IMR-90 (cell line): ENCODE results near the gene CLEC4M. TPM values are rescaled to one million over a fixed set of nuclear protein-coding genes. Genes with fewer than 3 reads are reported as not detected.

Source experiments
- ATAC-seq: fragments of 200-7000 bp; cut with Tn5 transposase; 2 replicates; pipeline ENCODE4 v1.9.1; 2020; ENCODE audit warnings: low read depth, mild to moderate bottlenecking, moderate library complexity
- BruUV-seq: library from RNA; stranded (reverse); fragments of 400-500 nt; replicated peaks from 2 replicates; lab custom pipeline; 2021; lab: Mats Ljungman, UMichigan
- CTCF ChIA-PET: fragments of 300-600 bp; formaldehyde crosslinking; extraction: SDS; loops from one replicate; lab custom pipeline; 2021; ENCODE audit warnings: antibody characterized with exemption; lab: Yijun Ruan, JAX
- POLR2A ChIA-PET: fragments of 300-600 bp; sonication (Branson Sonifier 250); formaldehyde crosslinking; loops from one replicate; lab custom pipeline; 2022; ENCODE audit warnings: antibody characterized with exemption; ENCODE audit not compliant: unreplicated experiment; lab: Charles Lee
- DNase-seq: peaks from one replicate; pipeline ENCODE4 v3.0.0; 2013
- H2AFZ ChIP-seq: replicated peaks from 2 replicates; pipeline ENCODE3; 2013; ENCODE audit warnings: low read length, mild to moderate bottlenecking; ENCODE audit not compliant: poor library complexity
- H2AK5ac ChIP-seq: 2 replicates; pipeline ENCODE4 v1.6.1; 2013; ENCODE audit warnings: low read depth, low read length, inconsistent platforms
- H2AK9ac ChIP-seq: replicated peaks from 2 replicates; pipeline ENCODE3; 2013; ENCODE audit warnings: mild to moderate bottlenecking, low read depth, low read length, moderate library complexity; ENCODE audit not compliant: poor library complexity
- H2BK120ac ChIP-seq: 2 replicates; pipeline ENCODE4 v1.6.1; 2013; ENCODE audit warnings: low read depth, low read length, inconsistent platforms
- H2BK15ac ChIP-seq: 3 replicates; pipeline ENCODE4 v1.6.1; 2013; ENCODE audit warnings: low read depth, low read length, inconsistent platforms
- H2BK20ac ChIP-seq: 2 replicates; pipeline ENCODE4 v1.6.1; 2013; ENCODE audit warnings: low read depth, mild to moderate bottlenecking, inconsistent platforms, low read length, moderate library complexity
- H2BK5ac ChIP-seq: 2 replicates; pipeline ENCODE4 v1.6.1; 2013; ENCODE audit warnings: mild to moderate bottlenecking, low read depth, low read length, inconsistent platforms; ENCODE audit not compliant: poor library complexity, severe bottlenecking
- H3K14ac ChIP-seq: replicated peaks from 2 replicates; pipeline ENCODE4 v1.6.1; 2013; ENCODE audit warnings: low read depth, low read length, inconsistent platforms
- H3K18ac ChIP-seq: 2 replicates; pipeline ENCODE4 v1.6.1; 2013; ENCODE audit warnings: low read depth, low read length, control low read depth
- H3K23ac ChIP-seq: 2 replicates; pipeline ENCODE4 v1.6.1; 2013; ENCODE audit warnings: low read depth, low read length, inconsistent platforms
- H3K27ac ChIP-seq: 2 replicates; pipeline ENCODE4 v1.5.1; 2013; ENCODE audit warnings: mild to moderate bottlenecking, control low read depth, low read length; ENCODE audit not compliant: insufficient read depth
- H3K27me3 ChIP-seq: 2 replicates; pipeline ENCODE4 v1.6.1; 2013; ENCODE audit warnings: low read length; ENCODE audit not compliant: control insufficient read depth, insufficient read depth
- H3K36me3 ChIP-seq: 2 replicates; pipeline ENCODE4 v1.6.1; 2013; ENCODE audit warnings: low read length, mixed read lengths; ENCODE audit not compliant: control insufficient read depth, insufficient read depth
- H3K4ac ChIP-seq: 2 replicates; pipeline ENCODE4 v1.6.1; 2013; ENCODE audit warnings: low read depth, low read length, inconsistent platforms
- H3K4me1 ChIP-seq: 2 replicates; pipeline ENCODE4 v1.6.1; 2013; ENCODE audit warnings: low read length, mixed read lengths; ENCODE audit not compliant: control insufficient read depth, insufficient read depth
- H3K4me2 ChIP-seq: 2 replicates; pipeline ENCODE4 v1.6.1; 2013; ENCODE audit warnings: low read depth, mild to moderate bottlenecking, control low read depth, low read length, moderate library complexity
- H3K4me3 ChIP-seq: 2 replicates; pipeline ENCODE4 v1.5.1; 2013; ENCODE audit warnings: low read depth, mild to moderate bottlenecking, control low read depth, low read length, moderate library complexity; ENCODE audit not compliant: insufficient read depth
- H3K56ac ChIP-seq: 2 replicates; pipeline ENCODE4 v1.6.1; 2013; ENCODE audit warnings: low read length, inconsistent platforms; ENCODE audit not compliant: insufficient read depth; ENCODE audit errors: extremely low read depth
- H3K79me1 ChIP-seq, 2 experiments: 2 replicates each; pipeline ENCODE4 v1.6.1; 2013; ENCODE audit warnings: low read length in 2 of 2, inconsistent platforms in 1 of 2, low read depth in 1 of 2
- H3K9ac ChIP-seq: 2 replicates; pipeline ENCODE4 v1.6.1; 2013; ENCODE audit warnings: low read depth, low read length, control low read depth
- H3K9me1 ChIP-seq: 2 replicates; pipeline ENCODE4 v1.6.1; 2013; ENCODE audit warnings: low read length, inconsistent platforms; ENCODE audit not compliant: insufficient read depth
- H3K9me3 ChIP-seq: 2 replicates; pipeline ENCODE4 v1.6.1; 2013; ENCODE audit warnings: low read length; ENCODE audit not compliant: control insufficient read depth, insufficient read depth
- H4K20me1 ChIP-seq: 2 replicates; pipeline ENCODE4 v1.6.1; 2013; ENCODE audit warnings: low read length, inconsistent platforms; ENCODE audit not compliant: insufficient read depth
- H4K5ac ChIP-seq: 2 replicates; pipeline ENCODE4 v1.6.1; 2013; ENCODE audit warnings: mild to moderate bottlenecking, low read depth, low read length, control low read depth
- H4K8ac ChIP-seq, 2 experiments: 2 replicates each; pipeline ENCODE4 v1.6.1; 2013; ENCODE audit warnings: low read depth in 2 of 2, low read length in 2 of 2, control low read depth in 1 of 2, inconsistent platforms in 1 of 2
- H4K91ac ChIP-seq: 2 replicates; pipeline ENCODE4 v1.6.1; 2013; ENCODE audit warnings: low read depth, low read length, inconsistent platforms; ENCODE audit not compliant: insufficient read depth
- CHD1 ChIP-seq: IDR thresholded peaks from 2 replicates; pipeline ENCODE4 v1.6.1; 2012; ENCODE audit warnings: low read depth, low read length, improper control_type of control experiment
- ELK1 ChIP-seq: fragments of 150-350 bp; IDR thresholded peaks from 2 replicates; pipeline ENCODE4 v1.6.1; 2016; ENCODE audit warnings: low read depth, mild to moderate bottlenecking, low read length, moderate library complexity, borderline replicate concordance
- MAFK ChIP-seq: IDR thresholded peaks from 2 replicates; pipeline ENCODE4 v1.6.1; 2012; ENCODE audit warnings: low read depth, low read length, improper control_type of control experiment
- MAZ ChIP-seq: IDR thresholded peaks from 2 replicates; pipeline ENCODE4 v1.6.1; 2012; ENCODE audit warnings: low read depth, mild to moderate bottlenecking, low read length, improper control_type of control experiment, moderate library complexity, borderline replicate concordance
- POLR2A ChIP-seq: IDR thresholded peaks from 2 replicates; pipeline ENCODE4 v1.6.1; 2012; ENCODE audit warnings: mild to moderate bottlenecking, low read depth, low read length
- WGBS, 2 experiments: methylation state at CpG; one replicate each; pipeline versions ENCODE4 v1.1.5 to v1.1.7; 2013; ENCODE audit warnings: missing lambda C conversion rate in 2 of 2; ENCODE audit not compliant: insufficient read length in 1 of 2; ENCODE audit errors: extremely low coverage in 2 of 2; 5-methylcytosine and 5-hydroxymethylcytosine counted together
- dilution Hi-C: fragments of 300-500 bp; cut with HindIII; formaldehyde crosslinking; loops from one replicate; pipeline ENCODE4 v1.14.3; 2018; ENCODE audit warnings: low sequenced_read_pairs; ENCODE audit not compliant: unreplicated experiment
- in situ Hi-C: fragments of 300-500 bp; cut with MboI; formaldehyde crosslinking; loops from 3 replicates; pipeline ENCODE4 v1.14.3; 2019; ENCODE audit warnings: low sequenced_read_pairs, inconsistent platforms, mixed read lengths
- intact Hi-C: fragments of 100-400 bp; cut with micrococcal nuclease; formaldehyde crosslinking; loops from 2 replicates; pipeline ENCODE4 v1.10.0; 2022
- polyA plus RNA-seq, 3 experiments: library from polyadenylated mRNA; depleted of rRNA; stranded (reverse); fragments of >200 nt; gene quantifications; 2 replicates each; pipeline ENCODE4 v1.2.3, GENCODE V29; 2012; ENCODE audit warnings: low replicate concordance in 1 of 3
- total RNA-seq: library from RNA; depleted of rRNA; stranded (reverse); fragments of >200 nt; gene quantifications from 2 replicates; pipeline ENCODE4 v1.2.3, GENCODE V29; 2012

CLEC4M gene
- total and polyA plus RNA-seq, 2 of the 4 experiments (the other 2 are of a cell fraction) = not detected

- no peak for TF ChIP-seq MAFK
Observed at GRCh38 chr19:7731218-7731595, 31.8 kb upstream of the CLEC4M start (continued).

DNA sequence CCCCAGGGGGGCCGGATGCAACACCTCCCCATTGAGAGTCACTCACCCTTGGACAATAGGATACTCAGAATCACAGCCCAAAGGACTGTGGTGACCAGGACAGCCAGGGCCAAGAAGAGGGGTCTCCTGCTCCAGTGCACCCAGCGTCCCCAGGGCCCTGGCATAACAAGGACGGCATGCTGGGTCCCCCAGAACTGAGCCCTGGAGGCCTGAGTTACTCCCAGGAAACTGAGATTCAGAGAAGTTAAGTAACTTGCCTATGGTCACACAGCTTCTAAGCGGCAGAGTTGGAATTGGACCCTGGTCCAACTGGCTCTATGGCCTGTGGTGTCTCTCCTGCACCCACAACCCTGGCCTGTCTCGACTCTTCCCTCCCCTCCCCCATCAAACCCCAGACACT is 31.4 kb upstream of the CLEC4M start:
- Histone ChIP-seq H3K27ac (no peak overlapping the region), H3K4me3 (no peak overlapping the region), H3K23ac (no peak overlapping the region), H3K4me1 (no peaks in the 10 kb centered on the region), H3K9me3 (no peaks in the 10 kb centered on the region), H2AFZ (no peak overlapping the region), H3K4me2 (no peak overlapping the region), H2BK5ac (no peak overlapping the region), H3K14ac (no peak overlapping the region), H3K4ac (no peak overlapping the region), H3K56ac (no peak overlapping the region), H2AK9ac (no peak overlapping the region), H4K8ac (no peak overlapping the region), H2BK15ac (no peak overlapping the region), H3K18ac (no peak overlapping the region), H2BK120ac (no peak overlapping the region), H4K5ac (no peak overlapping the region), H3K27me3 (peaks cover 48% of the 10 kb centered on the region), H4K20me1 (no peaks in the 10 kb centered on the region), H3K9ac (no peak overlapping the region), H3K9me1 (no peaks in the 10 kb centered on the region), H3K36me3 (no peaks in the 10 kb centered on the region), H2BK20ac (no peak overlapping the region), H2AK5ac (no peak overlapping the region), H3K79me1 (no peaks in the 10 kb centered on the region), H4K91ac (no peak overlapping the region)
- intact Hi-C loops = no loop called here
- POLR2A ChIA-PET = no interaction called here
- no TSS peak for BruUV-seq
- WGBS, 2 experiments = no CpG with 5 or more reads among the region's 5 CpGs
- dilution Hi-C loops = no loop called here
- in situ Hi-C loops = no loop called here
- CTCF ChIA-PET = no interaction called here
- no peak for DNase-seq
- ATAC-seq = no peak
- TF ChIP-seq MAFK (no peak), POLR2A (no peak), CHD1 (no peak), ELK1 (no peak), MAZ (no peak)
